Activated CD4-positive, alpha-beta T cell treated with anti-CD3 and anti-CD28 coated beads, Interleukin-2, amount 10 ng/mL, durations not matched to agents 24 days and 14 days (primary cell): ENCODE data around the gene VPS52. TPM values are rescaled to one million over a fixed set of nuclear protein-coding genes. Genes with fewer than 3 reads are reported as not detected.

Source experiments
- DNase-seq: peaks from one replicate; pipeline ENCODE4 v3.0.0; 2022
- H3K27ac Mint-ChIP-seq: one replicate; pipeline ENCODE4 v1.8.0; 2022; ENCODE audit warnings: mild to moderate bottlenecking, mixed read lengths
- H3K27me3 Mint-ChIP-seq: one replicate; pipeline ENCODE4 v1.8.0; 2022; ENCODE audit warnings: mixed read lengths
- H3K36me3 Mint-ChIP-seq: one replicate; pipeline ENCODE4 v1.8.0; 2022; ENCODE audit warnings: low read depth, mild to moderate bottlenecking, mixed read lengths
- H3K4me1 Mint-ChIP-seq: one replicate; pipeline ENCODE4 v1.8.0; 2021; ENCODE audit warnings: mixed read lengths
- H3K4me3 Mint-ChIP-seq: one replicate; pipeline ENCODE4 v1.8.0; 2022; ENCODE audit warnings: mild to moderate bottlenecking, moderate library complexity, mixed read lengths
- H3K9me3 Mint-ChIP-seq: one replicate; pipeline ENCODE4 v1.8.0; 2021; ENCODE audit warnings: mixed read lengths
- intact Hi-C: fragments of 100-400 bp; cut with micrococcal nuclease; formaldehyde crosslinking; loops from one replicate; pipeline ENCODE4 v1.15.1; 2023
- total RNA-seq: library from RNA; stranded (reverse); gene quantifications from 2 replicates; pipeline ENCODE4 v1.2.3, GENCODE V29; 2022

Gene VPS52
- total RNA-seq, 1 donor from 2014 or later: 64.9 TPM

GRCh38 chr6:33204415-33205190 lies 67.1 kb downstream of the VPS52 start, which contains the start of gene HSD17B8:
Gene HSD17B8, plus strand, starts transcription at chr6:33204655. Its CDS starts 14 bp downstream, at chr6:33204669.
- Mint-ChIP-seq H3K36me3 (peaks cover 47% of the 10 kb centered on the region), H3K9me3 (no peaks in the 10 kb centered on the region), H3K4me3 (peak within 1 kb of the TSS; percentile 100), H3K27ac (peak within 1 kb of the TSS; percentile 97), H3K4me1 (peaks cover 61% of the 10 kb centered on the region), H3K27me3 (no peaks in the 10 kb centered on the region)
- peak; percentile 97 for DNase-seq
- intact Hi-C loops: loop anchor here (1.0 to 10.0 kb wide), 7 partner anchors 45 to 1470 kb away; partner anchors contain the start of genes AGPAT1, CLIC1, PSMB8 and RNF5

GRCh38 chr6:33204165-33204414 lies 67.6 kb downstream of the VPS52 start:
- Mint-ChIP-seq H3K36me3 (peaks cover 43% of the 10 kb centered on the region), H3K4me3 (peak overlapping the region; percentile 100), H3K27me3 (no peaks in the 10 kb centered on the region), H3K4me1 (peaks cover 60% of the 10 kb centered on the region), H3K27ac (peak overlapping the region; percentile 23), H3K9me3 (no peaks in the 10 kb centered on the region)
- intact Hi-C loops: loop anchor here (1.0 to 10.0 kb wide), 6 partner anchors 82 to 1469 kb away; partner anchors contain the start of genes AGPAT1, CLIC1, PSMB8 and RNF5
- no peak for DNase-seq

GRCh38 chr6:33203443-33204164 lies 68.1 kb downstream of the VPS52 start:
- DNase-seq: no peak
- intact Hi-C loops: loop anchor here (1.0 to 10.0 kb wide), 6 partner anchors 81 to 1469 kb away; partner anchors contain the start of genes AGPAT1, CLIC1, PSMB8 and RNF5
- Mint-ChIP-seq H3K27ac (peak overlapping the region; percentile 23), H3K27me3 (no peaks in the 10 kb centered on the region), H3K36me3 (peaks cover 43% of the 10 kb centered on the region), H3K4me1 (peaks cover 60% of the 10 kb centered on the region), H3K9me3 (no peaks in the 10 kb centered on the region), H3K4me3 (peak overlapping the region; percentile 100)

GRCh38 chr6:33202799-33203198 lies 68.9 kb downstream of the VPS52 start:
- DNase-seq: no peak
- peaks cover 66% of the 10 kb centered on the region for H3K4me1 Mint-ChIP-seq
- H3K27ac Mint-ChIP-seq: no peak overlapping the region
- peaks cover 48% of the 10 kb centered on the region for H3K36me3 Mint-ChIP-seq
- intact Hi-C loops: loop anchor here (5.0 to 10.0 kb wide), 3 partner anchors 80 to 1468 kb away; partner anchors contain the start of genes AGPAT1, CLIC1 and RNF5
- no peaks in the 10 kb centered on the region for H3K27me3 Mint-ChIP-seq
- H3K4me3 Mint-ChIP-seq: peak overlapping the region; percentile 100
- H3K9me3 Mint-ChIP-seq: no peaks in the 10 kb centered on the region

GRCh38 chr6:33201935-33202334 lies 69.7 kb downstream of the VPS52 start:
- peak overlapping the region; percentile 100 for H3K4me3 Mint-ChIP-seq
- intact Hi-C loops: loop anchor here (2.0 to 10.0 kb wide), 4 partner anchors 80 to 1549 kb away; partner anchors contain the start of genes AGPAT1, BAG6, CLIC1 and RNF5
- peak overlapping the region; percentile 97 for H3K27ac Mint-ChIP-seq
- H3K36me3 Mint-ChIP-seq: peaks cover 54% of the 10 kb centered on the region
- DNase-seq: no peak
- H3K4me1 Mint-ChIP-seq: peaks cover 72% of the 10 kb centered on the region
- no peaks in the 10 kb centered on the region for H3K27me3 Mint-ChIP-seq
- no peaks in the 10 kb centered on the region for H3K9me3 Mint-ChIP-seq

- Mint-ChIP-seq H3K27ac (peak overlapping the region; percentile 97), H3K4me3 (peak overlapping the region; percentile 100), H3K36me3 (peaks cover 58% of the 10 kb centered on the region), H3K27me3 (no peaks in the 10 kb centered on the region), H3K4me1 (peaks cover 68% of the 10 kb centered on the region), H3K9me3 (no peaks in the 10 kb centered on the region)
- intact Hi-C loops: loop anchor here (2.0 to 10.0 kb wide), 4 partner anchors 79 to 1548 kb away; partner anchors contain the start of genes AGPAT1, BAG6, CLIC1 and RNF5
- no peak for DNase-seq
These were observed 70.5 kb downstream of the VPS52 start for GRCh38 chr6:33201147-33201545.

Other genes with a start within 250 kb of the VPS52 start
- gene HLA-DPA1, start 198.2 kb downstream of the VPS52 start, total RNA-seq: 38.5 and 42.6 TPM in 2 replicates
- gene HLA-DPB1, start 195.9 kb downstream of the VPS52 start, total RNA-seq: 4.7 and 6.2 TPM in 2 replicates
- gene COL11A2, start 79.4 kb downstream of the VPS52 start, total RNA-seq: 0.47 and 0.56 TPM in 2 replicates
- 46.6 and 48.0 TPM in 2 replicates for gene RXRB, start 71.2 kb downstream of the VPS52 start, total RNA-seq
- 61.7 and 63.9 TPM in 2 replicates for gene SLC39A7, start 71.0 kb downstream of the VPS52 start, total RNA-seq
- gene HSD17B8, start 67.2 kb downstream of the VPS52 start, total RNA-seq: 18.2 and 18.3 TPM in 2 replicates
- 44.4 and 47.6 TPM in 2 replicates for gene RING1, start 63.4 kb downstream of the VPS52 start, total RNA-seq
- gene RPS18, start 199 bp upstream of the VPS52 start, total RNA-seq: 3,200 and 3,212 TPM in 2 replicates
- 4.1 and 4.6 TPM in 2 replicates for gene B3GALT4, start 5.2 kb upstream of the VPS52 start, total RNA-seq
- 106 and 120 TPM in 2 replicates for gene WDR46, start 17.4 kb upstream of the VPS52 start, total RNA-seq
- gene PFDN6, start 17.7 kb upstream of the VPS52 start, total RNA-seq: 114 and 132 TPM in 2 replicates
- 27.3 and 28.4 TPM in 2 replicates for gene RGL2, start 27.1 kb upstream of the VPS52 start, total RNA-seq
- gene TAPBP, start 42.2 kb upstream of the VPS52 start, total RNA-seq: 271 and 278 TPM in 2 replicates
- gene ZBTB22, start 45.9 kb upstream of the VPS52 start, total RNA-seq: 11.3 and 14.3 TPM in 2 replicates
- gene DAXX, start 51.1 kb upstream of the VPS52 start, total RNA-seq: 64.9 and 71.3 TPM in 2 replicates
- gene KIFC1, start 119.9 kb upstream of the VPS52 start, total RNA-seq: 64.9 and 66.5 TPM in 2 replicates
- 29.5 and 33.6 TPM in 2 replicates for gene PHF1, start 139.1 kb upstream of the VPS52 start, total RNA-seq
- gene CUTA, start 146.2 kb upstream of the VPS52 start, total RNA-seq: 120 and 124 TPM in 2 replicates
- gene SYNGAP1, start 148.2 kb upstream of the VPS52 start, total RNA-seq: 41.5 and 44.6 TPM in 2 replicates
- gene ZBTB9, start 182.7 kb upstream of the VPS52 start, total RNA-seq: 14.2 and 14.5 TPM in 2 replicates